Daoy (cell line): ENCODE measurements around the gene SMYD3. TPM values are rescaled to one million over a fixed set of nuclear protein-coding genes. Genes with fewer than 3 reads are reported as not detected.

Experiments
- DNase-seq: peaks from one replicate; pipeline ENCODE4 v3.0.0-alpha.2; 2015; ENCODE audit warnings: low read depth
- total RNA-seq: library from RNA; depleted of rRNA; stranded (reverse); fragments of >200 nt; shearing (Covaris generic); gene quantifications from 2 replicates; pipeline ENCODE4 v1.2.3, GENCODE V29; 2014

SMYD3 gene
- total RNA-seq, 1 experiment from 2014 or later, result 21.4 TPM

GRCh38 chr1:246147524-246148461, 359.3 kb downstream of the SMYD3 start:
- DNase-seq, result no peak

- DNase-seq, result no peak
Observed at GRCh38 chr1:246146804-246147523, 360.1 kb downstream of the SMYD3 start.

GRCh38 chr1:246145900-246146299, 361.2 kb downstream of the SMYD3 start:
- no peak for DNase-seq

GRCh38 chr1:246144931-246145330, 362.1 kb downstream of the SMYD3 start:
- DNase-seq, result no peak

- peak; percentile 93 for DNase-seq
Observed at GRCh38 chr1:246142320-246142893, 364.7 kb downstream of the SMYD3 start.

- DNase-seq, result no peak
Observed at GRCh38 chr1:246141306-246141705, 365.8 kb downstream of the SMYD3 start.

- DNase-seq, result peak; percentile 77
Observed at GRCh38 chr1:246139745-246140182, 367.3 kb downstream of the SMYD3 start.

GRCh38 chr1:246138781-246139180, 368.3 kb downstream of the SMYD3 start:
- DNase-seq, result no peak

GRCh38 chr1:246136477-246136876, 370.6 kb downstream of the SMYD3 start:
- no peak for DNase-seq

- no peak for DNase-seq
Observed at GRCh38 chr1:246134789-246135188, 372.3 kb downstream of the SMYD3 start.

GRCh38 chr1:246131095-246131494, 376.0 kb downstream of the SMYD3 start:
- DNase-seq, result no peak

- no peak for DNase-seq
Observed at GRCh38 chr1:246128494-246129069, 378.5 kb downstream of the SMYD3 start.

GRCh38 chr1:246126580-246126979, 380.5 kb downstream of the SMYD3 start:
- no peak for DNase-seq

- DNase-seq, result no peak
Observed at GRCh38 chr1:246122071-246122470, 385.0 kb downstream of the SMYD3 start.

- DNase-seq, result no peak
Observed at GRCh38 chr1:246121533-246121932, 385.5 kb downstream of the SMYD3 start.

GRCh38 chr1:246117066-246117791, 389.9 kb downstream of the SMYD3 start:
- DNase-seq, result peak; percentile 52

GRCh38 chr1:246114369-246114768, 392.7 kb downstream of the SMYD3 start:
- DNase-seq, result no peak

GRCh38 chr1:246113555-246114095, 393.5 kb downstream of the SMYD3 start:
- no peak for DNase-seq

GRCh38 chr1:246111570-246111969, 395.5 kb downstream of the SMYD3 start:
- DNase-seq, result no peak

- DNase-seq, result no peak
Observed at GRCh38 chr1:246110343-246111219, 396.5 kb downstream of the SMYD3 start.
